DND-41 (cell line): ENCODE measurements around the gene RAE1.

Experiments used
- EZH2 ChIP-seq: IDR thresholded peaks from 3 replicates; pipeline ENCODE4 v1.6.1; 2012; ENCODE audit warnings: borderline replicate concordance, low read depth, mild to moderate bottlenecking, moderate library complexity, low read length, inconsistent platforms; ENCODE audit not compliant: severe bottlenecking
- TF ChIP-seq, protein P1 (sequence below): IDR thresholded peaks from 2 replicates; pipeline ENCODE4 v1.5.1; 2012; ENCODE audit warnings: borderline replicate concordance, low read length, moderate library complexity, mild to moderate bottlenecking; ENCODE audit not compliant: poor library complexity, severe bottlenecking; ENCODE audit errors: extremely low read depth

DNA sequence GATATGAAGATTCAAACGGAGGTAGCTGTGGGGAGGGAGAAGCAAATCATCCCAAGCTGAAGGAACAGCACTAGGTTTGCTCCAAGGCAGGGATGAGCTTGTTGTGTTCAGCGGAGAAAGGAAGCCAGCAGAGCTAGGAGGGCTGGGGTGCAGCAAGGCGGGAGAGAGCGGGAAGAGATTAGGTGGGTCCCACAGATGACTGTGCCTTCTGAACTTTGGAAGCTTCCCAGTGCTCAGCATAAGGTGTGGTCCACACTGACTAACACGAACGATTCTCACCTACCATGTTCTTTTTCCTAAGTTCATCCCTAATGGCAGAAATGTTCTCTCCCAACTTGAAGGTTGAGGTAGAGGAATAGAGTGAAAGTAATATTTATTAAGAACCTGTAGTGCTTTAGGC, 1.2 kb downstream of the RAE1 start:
- TF ChIP-seq, protein P1, sequence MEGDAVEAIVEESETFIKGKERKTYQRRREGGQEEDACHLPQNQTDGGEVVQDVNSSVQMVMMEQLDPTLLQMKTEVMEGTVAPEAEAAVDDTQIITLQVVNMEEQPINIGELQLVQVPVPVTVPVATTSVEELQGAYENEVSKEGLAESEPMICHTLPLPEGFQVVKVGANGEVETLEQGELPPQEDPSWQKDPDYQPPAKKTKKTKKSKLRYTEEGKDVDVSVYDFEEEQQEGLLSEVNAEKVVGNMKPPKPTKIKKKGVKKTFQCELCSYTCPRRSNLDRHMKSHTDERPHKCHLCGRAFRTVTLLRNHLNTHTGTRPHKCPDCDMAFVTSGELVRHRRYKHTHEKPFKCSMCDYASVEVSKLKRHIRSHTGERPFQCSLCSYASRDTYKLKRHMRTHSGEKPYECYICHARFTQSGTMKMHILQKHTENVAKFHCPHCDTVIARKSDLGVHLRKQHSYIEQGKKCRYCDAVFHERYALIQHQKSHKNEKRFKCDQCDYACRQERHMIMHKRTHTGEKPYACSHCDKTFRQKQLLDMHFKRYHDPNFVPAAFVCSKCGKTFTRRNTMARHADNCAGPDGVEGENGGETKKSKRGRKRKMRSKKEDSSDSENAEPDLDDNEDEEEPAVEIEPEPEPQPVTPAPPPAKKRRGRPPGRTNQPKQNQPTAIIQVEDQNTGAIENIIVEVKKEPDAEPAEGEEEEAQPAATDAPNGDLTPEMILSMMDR: no peak
- TF ChIP-seq EZH2: no peak
